GM12878 (cell line): ENCODE measurements around the gene IL10RA. TPM values are rescaled to one million over a fixed set of nuclear protein-coding genes. Genes with fewer than 3 reads are reported as not detected.

Source experiments
- ATAC-seq: fragments of 200-7000 bp; cut with Tn5 transposase; 3 replicates; pipeline ENCODE4 v1.9.1; 2020; ENCODE audit warnings: mild to moderate bottlenecking, moderate library complexity
- BruUV-seq: library from RNA; stranded (reverse); fragments of 400-500 nt; replicated peaks from 2 replicates; lab custom pipeline; 2021; lab: Mats Ljungman, UMichigan
- CTCF ChIA-PET: fragments of 300-600 bp; sonication (Branson Sonifier 250); formaldehyde crosslinking; extraction: SDS; loops from one replicate; lab custom pipeline; 2021; ENCODE audit warnings: inconsistent platforms; lab: Yijun Ruan, JAX
- POLR2A ChIA-PET: fragments of 350-600 bp; formaldehyde crosslinking; extraction: SDS; loops from one replicate; lab custom pipeline; 2021; ENCODE audit warnings: inconsistent platforms; lab: Charles Lee
- RAD21 ChIA-PET: fragments of 300-600 bp; sonication (Branson Sonifier 250); formaldehyde crosslinking; loops from one replicate; lab custom pipeline; 2023; ENCODE audit warnings: antibody characterized with exemption; ENCODE audit not compliant: unreplicated experiment; lab: Charles Lee
- SMC1A ChIA-PET: fragments of 300-600 bp; sonication (Branson Sonifier 250); formaldehyde crosslinking; loops from one replicate; lab custom pipeline; 2023; ENCODE audit not compliant: unreplicated experiment, uncharacterized antibody; lab: Charles Lee
- DNase-seq: peaks from one replicate; pipeline ENCODE4 v3.0.0-alpha.2; 2011; ENCODE audit warnings: low read depth, low spot score
- FAIRE-seq: peaks from 3 replicates; lab custom pipeline; 2011; peaks lifted over from hg19 to GRCh38; lab: Jason Lieb, UNC
- H2AFZ ChIP-seq: 2 replicates; pipeline ENCODE4 v1.6.0; 2011; ENCODE audit warnings: low read depth, low read length, control low read depth; ENCODE audit not compliant: control insufficient read depth
- H3K27ac ChIP-seq: 2 replicates; pipeline ENCODE4 v1.5.1; 2011; ENCODE audit warnings: control low read depth; ENCODE audit not compliant: control insufficient read depth, insufficient read depth
- H3K27me3 ChIP-seq, 2 experiments: replicated peaks in 1 of 2; 2 replicates each; pipeline versions ENCODE4 v1.6.0 to v1.6.1; 2011; ENCODE audit warnings: low read length in 1 of 2; ENCODE audit not compliant: control insufficient read depth in 2 of 2, insufficient read depth in 2 of 2
- H3K36me3 ChIP-seq, 2 experiments: 2 replicates each; pipeline ENCODE4 v1.5.1; 2011; ENCODE audit warnings: low read length in 1 of 2; ENCODE audit not compliant: control insufficient read depth in 2 of 2, insufficient read depth in 2 of 2
- H3K4me1 ChIP-seq: 2 replicates; pipeline ENCODE4 v1.6.1; 2011; ENCODE audit warnings: mild to moderate bottlenecking, low read length, moderate library complexity, mixed read lengths; ENCODE audit not compliant: control insufficient read depth, insufficient read depth
- H3K4me2 ChIP-seq: 2 replicates; pipeline ENCODE4 v1.6.0; 2011; ENCODE audit warnings: control low read depth; ENCODE audit not compliant: control insufficient read depth, insufficient read depth
- H3K4me3 ChIP-seq: fragments of 200-600 bp; sonication (generic); 2 replicates; pipeline ENCODE4 v1.5.1; 2016
- H3K79me2 ChIP-seq: 2 replicates; pipeline ENCODE4 v1.6.0; 2011; ENCODE audit warnings: low read length; ENCODE audit not compliant: control insufficient read depth, insufficient read depth
- H3K9ac ChIP-seq: 2 replicates; pipeline ENCODE4 v1.8.0; 2011; ENCODE audit warnings: low read length, control low read depth, mixed read lengths; ENCODE audit not compliant: control insufficient read depth, insufficient read depth
- H3K9me3 ChIP-seq: replicated peaks from 3 replicates; pipeline ENCODE4 v1.5.1; 2011; ENCODE audit warnings: mild to moderate bottlenecking, low read length; ENCODE audit not compliant: control insufficient read depth, insufficient read depth
- H4K20me1 ChIP-seq: 2 replicates; pipeline ENCODE4 v1.6.0; 2011; ENCODE audit not compliant: control insufficient read depth, insufficient read depth
- BCL11A ChIP-seq: IDR thresholded peaks from 2 replicates; pipeline ENCODE4 v1.6.1; 2011; ENCODE audit warnings: low read depth, low read length
- BMI1 ChIP-seq: fragments of 450-650 bp; IDR thresholded peaks from 2 replicates; pipeline ENCODE4 v1.6.1; 2016; ENCODE audit warnings: mild to moderate bottlenecking, moderate library complexity, borderline replicate concordance
- E4F1 ChIP-seq: fragments of 450-650 bp; IDR thresholded peaks from 2 replicates; pipeline ENCODE4 v1.6.1; 2018; ENCODE audit warnings: borderline replicate concordance, mild to moderate bottlenecking; ENCODE audit not compliant: partially characterized antibody
- ESRRA ChIP-seq: IDR thresholded peaks from 2 replicates; pipeline ENCODE4 v1.6.1; 2012; ENCODE audit warnings: mild to moderate bottlenecking, low read length, improper control_type of control experiment
- EZH2 ChIP-seq: IDR thresholded peaks from 2 replicates; pipeline ENCODE4 v1.6.1; 2012; ENCODE audit warnings: low read depth, mild to moderate bottlenecking, control low read depth, inconsistent platforms, low read length, borderline replicate concordance; ENCODE audit not compliant: control insufficient read depth
- GABPA ChIP-seq: IDR thresholded peaks from 2 replicates; pipeline ENCODE4 v1.6.1; 2014; ENCODE audit warnings: antibody characterized with exemption, low read depth, mild to moderate bottlenecking, inconsistent platforms
- HDAC6 ChIP-seq: fragments of 200-600 bp; sonication (generic); IDR thresholded peaks from one replicate; pipeline ENCODE4 v1.8.0; 2017; ENCODE audit warnings: antibody characterized with exemption; ENCODE audit not compliant: unreplicated experiment
- MYB ChIP-seq: fragments of 150-350 bp; IDR thresholded peaks from 2 replicates; pipeline ENCODE4 v1.6.1; 2014; ENCODE audit warnings: mild to moderate bottlenecking, low read depth, low read length, borderline replicate concordance
- NFIC ChIP-seq: IDR thresholded peaks from 2 replicates; pipeline ENCODE4 v1.6.1; 2012; ENCODE audit warnings: low read depth, mild to moderate bottlenecking, inconsistent platforms, low read length, moderate library complexity
- RB1 ChIP-seq: fragments of 450-650 bp; formaldehyde crosslinking; IDR thresholded peaks from 2 replicates; pipeline ENCODE4 v1.6.1; 2017; ENCODE audit warnings: mild to moderate bottlenecking, borderline replicate concordance
- SIN3A ChIP-seq: IDR thresholded peaks from 2 replicates; pipeline ENCODE4 v1.6.1; 2012; ENCODE audit warnings: low read depth, low read length, improper control_type of control experiment
- SMAD1 ChIP-seq: fragments of 450-650 bp; IDR thresholded peaks from 2 replicates; pipeline ENCODE4 v1.6.1; 2018; ENCODE audit warnings: mild to moderate bottlenecking, low read depth; ENCODE audit not compliant: partially characterized antibody
- SREBF1 ChIP-seq: IDR thresholded peaks from 2 replicates; pipeline ENCODE4 v1.6.1; 2012; ENCODE audit warnings: mild to moderate bottlenecking, low read length
- WGBS: methylation state at CpG from one replicate; pipeline ENCODE4 v1.1.6; 2016; ENCODE audit warnings: low lambda C conversion rate; ENCODE audit not compliant: insufficient replicate concordance, insufficient coverage; ENCODE audit errors: missing lambda C conversion rate; 5-methylcytosine and 5-hydroxymethylcytosine counted together
- in situ Hi-C: fragments of 300-500 bp; cut with MboI; formaldehyde crosslinking; loops from 9 replicates; pipeline ENCODE4 v1.14.3; 2018; ENCODE audit warnings: mixed read lengths
- intact Hi-C: fragments of 100-400 bp; cut with micrococcal nuclease; formaldehyde crosslinking; loops from one replicate; pipeline ENCODE4 v1.14.2; 2022; ENCODE audit not compliant: unreplicated experiment
- polyA plus RNA-seq, 11 experiments: library from polyadenylated mRNA; depleted of rRNA in 4 of 11; unstranded in 6 of 11; stranded (reverse) in 5 of 11; fragments of >200 nt; fragmentation: Nextera tagmentation in 4 of 11; fragmentation: Illumina TruSeq in 1 of 11; extraction: Ambion mirVana in 4 of 11; extraction: Trizol in 1 of 11; gene quantifications; 1 replicate in 1 of 11; 2 replicates in 10 of 11; pipeline versions ENCODE4 v1.2.1 to v1.2.3, GENCODE V29; 2011 to 2016; ENCODE audit warnings: inconsistent platforms in 2 of 11, missing spikeins in 2 of 11, low read depth in 1 of 11
- total RNA-seq, 4 experiments: library from RNA; depleted of rRNA in 3 of 4; stranded (reverse); fragments of >200 nt in 3 of 4; fragmentation: Illumina TruSeq in 1 of 4; extraction: Trizol in 1 of 4; gene quantifications; 2 replicates each; pipeline versions ENCODE4 v1.2.1 to v1.2.3, GENCODE V29; 2013 to 2021
- TF ChIP-seq, protein P1 (sequence below): IDR thresholded peaks from 2 replicates; pipeline ENCODE4 v1.6.1; 2011; ENCODE audit warnings: mild to moderate bottlenecking, low read depth, low read length, moderate library complexity; ENCODE audit not compliant: insufficient replicate concordance
- TF ChIP-seq, protein P2 (sequence below): IDR thresholded peaks from 2 replicates; pipeline ENCODE4 v1.6.1; 2012; ENCODE audit warnings: improper control_type of control experiment, low read depth, low read length; ENCODE audit not compliant: insufficient replicate concordance

The IL10RA gene
- total and polyA plus RNA-seq, 10 of the 15 experiments (the other 5 are each of a cell fraction or from before 2014, with no cell fraction given) = 0.77 to 45.9 (median 9.6) TPM

DNA sequence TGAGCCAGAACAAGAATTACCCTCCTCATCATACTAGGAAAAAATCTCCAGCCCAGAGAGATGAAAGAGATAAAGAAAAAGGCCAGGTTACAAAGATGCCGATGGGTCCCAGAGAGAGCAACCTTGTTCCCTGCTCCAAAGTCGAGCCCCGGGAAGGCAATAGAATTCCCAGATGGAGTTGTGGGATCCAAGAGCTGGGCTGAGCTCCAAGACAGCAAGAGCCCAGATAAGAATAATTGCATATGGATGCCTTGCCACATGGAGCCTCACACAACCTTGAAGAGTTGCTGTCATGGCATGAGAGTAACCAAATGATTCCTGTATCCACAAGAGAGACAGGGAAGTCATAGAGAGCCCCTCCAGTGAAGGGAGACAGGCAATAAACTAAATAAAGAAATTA is 30.9 kb downstream of the IL10RA start:
- ATAC-seq = no peak
- intact Hi-C loops = no loop called here
- 96% methylated on average over 3 of the region's 3 CpGs for WGBS
- TF ChIP-seq SREBF1 = no peak
- no peak for TF ChIP-seq ESRRA
- no peak for TF ChIP-seq MYB
- TF ChIP-seq, protein P1, sequence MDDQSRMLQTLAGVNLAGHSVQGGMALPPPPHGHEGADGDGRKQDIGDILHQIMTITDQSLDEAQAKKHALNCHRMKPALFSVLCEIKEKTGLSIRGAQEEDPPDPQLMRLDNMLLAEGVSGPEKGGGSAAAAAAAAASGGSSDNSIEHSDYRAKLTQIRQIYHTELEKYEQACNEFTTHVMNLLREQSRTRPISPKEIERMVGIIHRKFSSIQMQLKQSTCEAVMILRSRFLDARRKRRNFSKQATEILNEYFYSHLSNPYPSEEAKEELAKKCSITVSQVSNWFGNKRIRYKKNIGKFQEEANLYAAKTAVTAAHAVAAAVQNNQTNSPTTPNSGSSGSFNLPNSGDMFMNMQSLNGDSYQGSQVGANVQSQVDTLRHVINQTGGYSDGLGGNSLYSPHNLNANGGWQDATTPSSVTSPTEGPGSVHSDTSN = no peak
- TF ChIP-seq, protein P2, sequence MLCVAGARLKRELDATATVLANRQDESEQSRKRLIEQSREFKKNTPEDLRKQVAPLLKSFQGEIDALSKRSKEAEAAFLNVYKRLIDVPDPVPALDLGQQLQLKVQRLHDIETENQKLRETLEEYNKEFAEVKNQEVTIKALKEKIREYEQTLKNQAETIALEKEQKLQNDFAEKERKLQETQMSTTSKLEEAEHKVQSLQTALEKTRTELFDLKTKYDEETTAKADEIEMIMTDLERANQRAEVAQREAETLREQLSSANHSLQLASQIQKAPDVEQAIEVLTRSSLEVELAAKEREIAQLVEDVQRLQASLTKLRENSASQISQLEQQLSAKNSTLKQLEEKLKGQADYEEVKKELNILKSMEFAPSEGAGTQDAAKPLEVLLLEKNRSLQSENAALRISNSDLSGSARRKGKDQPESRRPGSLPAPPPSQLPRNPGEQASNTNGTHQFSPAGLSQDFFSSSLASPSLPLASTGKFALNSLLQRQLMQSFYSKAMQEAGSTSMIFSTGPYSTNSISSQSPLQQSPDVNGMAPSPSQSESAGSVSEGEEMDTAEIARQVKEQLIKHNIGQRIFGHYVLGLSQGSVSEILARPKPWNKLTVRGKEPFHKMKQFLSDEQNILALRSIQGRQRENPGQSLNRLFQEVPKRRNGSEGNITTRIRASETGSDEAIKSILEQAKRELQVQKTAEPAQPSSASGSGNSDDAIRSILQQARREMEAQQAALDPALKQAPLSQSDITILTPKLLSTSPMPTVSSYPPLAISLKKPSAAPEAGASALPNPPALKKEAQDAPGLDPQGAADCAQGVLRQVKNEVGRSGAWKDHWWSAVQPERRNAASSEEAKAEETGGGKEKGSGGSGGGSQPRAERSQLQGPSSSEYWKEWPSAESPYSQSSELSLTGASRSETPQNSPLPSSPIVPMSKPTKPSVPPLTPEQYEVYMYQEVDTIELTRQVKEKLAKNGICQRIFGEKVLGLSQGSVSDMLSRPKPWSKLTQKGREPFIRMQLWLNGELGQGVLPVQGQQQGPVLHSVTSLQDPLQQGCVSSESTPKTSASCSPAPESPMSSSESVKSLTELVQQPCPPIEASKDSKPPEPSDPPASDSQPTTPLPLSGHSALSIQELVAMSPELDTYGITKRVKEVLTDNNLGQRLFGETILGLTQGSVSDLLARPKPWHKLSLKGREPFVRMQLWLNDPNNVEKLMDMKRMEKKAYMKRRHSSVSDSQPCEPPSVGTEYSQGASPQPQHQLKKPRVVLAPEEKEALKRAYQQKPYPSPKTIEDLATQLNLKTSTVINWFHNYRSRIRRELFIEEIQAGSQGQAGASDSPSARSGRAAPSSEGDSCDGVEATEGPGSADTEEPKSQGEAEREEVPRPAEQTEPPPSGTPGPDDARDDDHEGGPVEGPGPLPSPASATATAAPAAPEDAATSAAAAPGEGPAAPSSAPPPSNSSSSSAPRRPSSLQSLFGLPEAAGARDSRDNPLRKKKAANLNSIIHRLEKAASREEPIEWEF = no peak
- no peak for TF ChIP-seq BCL11A
- TF ChIP-seq RB1 = no peak
- no peak for TF ChIP-seq BMI1
- TF ChIP-seq HDAC6 = no peak
- TF ChIP-seq EZH2 = no peak
- TF ChIP-seq SIN3A = no peak
- TF ChIP-seq GABPA = no peak
- no peak for TF ChIP-seq NFIC
- no peak for TF ChIP-seq SMAD1
- TF ChIP-seq E4F1 = no peak

More for the DNA sequence above, 30.9 kb downstream of the IL10RA start:
- no peaks in the 10 kb centered on the region for H4K20me1 ChIP-seq
- H3K36me3 ChIP-seq = no peaks in the 10 kb centered on the region
- POLR2A ChIA-PET = no interaction called here
- in situ Hi-C loops = no loop called here
- DNase-seq = no peak
- H3K4me3 ChIP-seq = no peak overlapping the region
- H3K4me2 ChIP-seq = no peak overlapping the region
- no peaks in the 10 kb centered on the region for H3K79me2 ChIP-seq
- no peak overlapping the region for H3K27ac ChIP-seq
- H3K9me3 ChIP-seq = peaks cover 17% of the 10 kb centered on the region; the same call in 2 of the 3 replicates
- H3K9ac ChIP-seq = no peak overlapping the region
- CTCF ChIA-PET = no interaction called here
- no peak overlapping the region for H2AFZ ChIP-seq
- peaks cover 24% of the 10 kb centered on the region for H3K4me1 ChIP-seq
- BruUV-seq = no TSS peak
- RAD21 ChIA-PET = interaction anchor here (1.0 kb wide), 1 partner anchor 28 kb away, joined by 4 read pairs; no protein-coding TSS in a partner anchor
- H3K27me3 ChIP-seq = no peaks in the 10 kb centered on the region
- SMC1A ChIA-PET = interaction anchor here (1.3 to 1.7 kb wide), 2 partner anchors 20 to 29 kb away, joined by 4 to 5 read pairs; no protein-coding TSS in a partner anchor
- no peak for FAIRE-seq
